Duodenal mucosa (tissue), 2 donors: ENCODE data around the gene SERPINB12.

ENCODE experiments used
- H3K27ac ChIP-seq: one replicate; pipeline ENCODE4 v1.7.0; 2013; ENCODE audit warnings: low read depth, low read length
- H3K27me3 ChIP-seq, 2 donors: one replicate each; pipeline ENCODE4 v1.7.0; 2013; ENCODE audit warnings: low read length in 2 of 2, control low read depth in 1 of 2; ENCODE audit not compliant: insufficient read depth in 2 of 2, control insufficient read depth in 1 of 2
- H3K36me3 ChIP-seq, 2 donors: one replicate each; pipeline ENCODE4 v1.7.0; 2013; ENCODE audit warnings: low read length in 2 of 2, control low read depth in 1 of 2; ENCODE audit not compliant: insufficient read depth in 2 of 2, control insufficient read depth in 1 of 2
- H3K4me1 ChIP-seq, 2 donors: one replicate each; pipeline ENCODE4 v1.7.0; 2013; ENCODE audit warnings: low read length in 2 of 2, control low read depth in 1 of 2; ENCODE audit not compliant: insufficient read depth in 2 of 2, control insufficient read depth in 1 of 2
- H3K4me3 ChIP-seq, 2 donors: one replicate each; pipeline ENCODE4 v1.7.0; 2013; ENCODE audit warnings: low read length in 2 of 2, low read depth in 1 of 2
- H3K9ac ChIP-seq, 2 donors: one replicate each; pipeline ENCODE4 v1.7.0; 2013; ENCODE audit warnings: low read length in 2 of 2, low read depth in 1 of 2
- H3K9me3 ChIP-seq, 2 donors: one replicate each; pipeline ENCODE4 v1.7.0; 2013; ENCODE audit warnings: low read length in 2 of 2, control low read depth in 1 of 2; ENCODE audit not compliant: control insufficient read depth in 1 of 2

The SERPINB12 gene

GRCh38 chr18:63570721-63571120 lies 28.6 kb downstream of the SERPINB12 start:
- Histone ChIP-seq H3K9ac (no peak overlapping the region), H3K27ac (no peak overlapping the region), H3K9me3 (no peaks in the 10 kb centered on the region), H3K4me1 (no peaks in the 10 kb centered on the region), H3K27me3 (no peaks in the 10 kb centered on the region), H3K4me3 (no peak overlapping the region), H3K36me3 (no peaks in the 10 kb centered on the region)

DNA sequence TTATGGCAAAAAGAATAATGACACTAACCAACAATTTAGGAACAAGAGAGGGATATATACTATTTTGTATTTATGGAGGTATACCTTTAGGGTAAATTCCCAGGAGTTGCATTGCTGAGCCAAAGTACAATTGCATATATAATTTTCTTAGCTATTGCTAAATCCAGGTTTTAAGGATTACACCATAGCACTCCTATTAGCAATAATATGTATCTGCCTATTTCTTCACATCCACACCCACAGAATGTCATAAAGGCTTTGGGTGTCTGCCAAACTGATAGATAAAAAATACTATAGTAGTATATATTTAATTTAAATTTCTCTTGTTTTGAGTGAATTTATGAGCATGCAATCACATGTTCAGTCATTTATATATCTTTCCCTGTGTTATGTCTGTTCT lies 33.5 kb downstream of the SERPINB12 start:
- Histone ChIP-seq H3K9me3 (no peaks in the 10 kb centered on the region), H3K9ac (no peak overlapping the region), H3K4me3 (no peak overlapping the region), H3K27me3 (no peaks in the 10 kb centered on the region), H3K27ac (no peak overlapping the region), H3K36me3 (no peaks in the 10 kb centered on the region), H3K4me1 (no peaks in the 10 kb centered on the region)

- H3K4me3 ChIP-seq = no peak overlapping the region
- no peaks in the 10 kb centered on the region for H3K27me3 ChIP-seq
- H3K9me3 ChIP-seq = no peaks in the 10 kb centered on the region
- no peak overlapping the region for H3K27ac ChIP-seq
- no peaks in the 10 kb centered on the region for H3K4me1 ChIP-seq
- H3K36me3 ChIP-seq = no peaks in the 10 kb centered on the region
- no peak overlapping the region for H3K9ac ChIP-seq
Measured at GRCh38 chr18:63578357-63578958, 36.3 kb downstream of the SERPINB12 start.

GRCh38 chr18:63579616-63580015 lies 37.4 kb downstream of the SERPINB12 start:
- Histone ChIP-seq H3K4me3 (no peak overlapping the region), H3K27me3 (no peaks in the 10 kb centered on the region), H3K4me1 (no peaks in the 10 kb centered on the region), H3K27ac (no peak overlapping the region), H3K36me3 (no peaks in the 10 kb centered on the region), H3K9ac (no peak overlapping the region), H3K9me3 (no peaks in the 10 kb centered on the region)

- Histone ChIP-seq H3K27me3 (no peaks in the 10 kb centered on the region), H3K27ac (no peak overlapping the region), H3K36me3 (no peaks in the 10 kb centered on the region), H3K4me1 (no peaks in the 10 kb centered on the region), H3K4me3 (no peak overlapping the region), H3K9me3 (no peaks in the 10 kb centered on the region), H3K9ac (no peak overlapping the region)
Measured at GRCh38 chr18:63585988-63586387, 43.8 kb downstream of the SERPINB12 start.

DNA sequence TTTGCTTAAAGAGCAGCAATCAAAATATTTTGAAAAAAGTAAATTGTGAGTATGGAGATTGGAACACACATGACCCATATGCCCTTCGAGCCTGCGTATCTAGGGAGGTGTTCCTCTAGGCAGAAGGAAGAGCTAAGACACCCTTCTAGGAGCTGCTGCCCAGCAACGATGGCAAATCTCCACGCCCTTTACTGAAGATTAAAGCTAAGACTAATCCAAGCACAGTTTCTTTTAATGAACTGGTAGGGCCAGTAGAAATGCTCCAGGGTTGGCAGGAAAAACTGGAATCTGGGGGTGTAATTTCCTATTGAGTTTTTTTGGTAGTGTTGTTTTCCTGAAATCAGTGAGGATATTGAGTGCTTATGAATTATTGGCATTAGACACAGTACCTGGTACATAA lies 44.3 kb downstream of the SERPINB12 start:
- no peaks in the 10 kb centered on the region for H3K9me3 ChIP-seq
- H3K27me3 ChIP-seq = no peaks in the 10 kb centered on the region
- H3K27ac ChIP-seq = no peak overlapping the region
- no peak overlapping the region for H3K4me3 ChIP-seq
- no peak overlapping the region for H3K9ac ChIP-seq
- no peaks in the 10 kb centered on the region for H3K4me1 ChIP-seq
- H3K36me3 ChIP-seq = no peaks in the 10 kb centered on the region

GRCh38 chr18:63586966-63587365 lies 44.8 kb downstream of the SERPINB12 start, which contains the start of gene SERPINB13:
SERPINB13 (plus strand) TSS chr18:63587343; CDS start chr18:63588668, 1,325 bp downstream.
- Histone ChIP-seq H3K36me3 (no peaks in the 10 kb centered on the region), H3K9me3 (no peaks in the 10 kb centered on the region), H3K4me1 (no peaks in the 10 kb centered on the region), H3K27ac (no peak within 1 kb of the TSS), H3K27me3 (no peaks in the 10 kb centered on the region), H3K9ac (no peak within 1 kb of the TSS), H3K4me3 (no peak within 1 kb of the TSS)

GRCh38 chr18:63588909-63589308 lies 46.7 kb downstream of the SERPINB12 start:
- Histone ChIP-seq H3K4me3 (no peak overlapping the region), H3K36me3 (no peaks in the 10 kb centered on the region), H3K9me3 (no peaks in the 10 kb centered on the region), H3K27ac (no peak overlapping the region), H3K27me3 (no peaks in the 10 kb centered on the region), H3K4me1 (no peaks in the 10 kb centered on the region), H3K9ac (no peak overlapping the region)

DNA sequence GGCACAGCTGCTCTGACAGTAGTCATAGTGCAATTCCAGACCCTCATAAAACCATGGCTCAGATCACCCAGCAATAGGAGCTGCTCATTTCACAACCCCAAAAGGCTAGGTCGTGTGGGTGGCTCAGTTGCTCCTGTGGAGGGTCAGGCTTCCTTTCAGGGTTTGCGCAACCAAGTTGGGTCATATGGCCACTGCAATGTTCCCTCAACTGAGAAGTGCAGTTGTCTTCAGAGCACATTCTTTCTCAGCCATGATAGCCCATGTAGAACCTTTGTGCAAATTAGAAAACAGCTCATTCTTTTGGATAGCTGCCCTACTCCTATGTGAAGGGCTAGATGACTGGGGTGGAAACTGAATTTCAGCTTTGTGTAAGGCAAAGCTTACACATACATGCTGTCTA lies 48.2 kb downstream of the SERPINB12 start:
- no peak overlapping the region for H3K9ac ChIP-seq
- H3K27ac ChIP-seq = no peak overlapping the region
- no peak overlapping the region for H3K4me3 ChIP-seq
- H3K9me3 ChIP-seq = no peaks in the 10 kb centered on the region
- H3K4me1 ChIP-seq = no peaks in the 10 kb centered on the region
- H3K36me3 ChIP-seq = no peaks in the 10 kb centered on the region
- H3K27me3 ChIP-seq = no peaks in the 10 kb centered on the region

GRCh38 chr18:63590966-63591695 lies 49.0 kb downstream of the SERPINB12 start:
- H3K9me3 ChIP-seq = no peaks in the 10 kb centered on the region
- no peaks in the 10 kb centered on the region for H3K4me1 ChIP-seq
- H3K27ac ChIP-seq = no peak overlapping the region
- no peak overlapping the region for H3K4me3 ChIP-seq
- no peaks in the 10 kb centered on the region for H3K27me3 ChIP-seq
- H3K36me3 ChIP-seq = no peaks in the 10 kb centered on the region
- H3K9ac ChIP-seq = no peak overlapping the region
